Measurements from ENCODE around the gene MICOS13.
"Not testable (repeated sequence)": the region's sequence is repeated elsewhere in the genome, so short reads cannot be mapped to it uniquely, and the experiment has no call there.

Gene MICOS13

DNA sequence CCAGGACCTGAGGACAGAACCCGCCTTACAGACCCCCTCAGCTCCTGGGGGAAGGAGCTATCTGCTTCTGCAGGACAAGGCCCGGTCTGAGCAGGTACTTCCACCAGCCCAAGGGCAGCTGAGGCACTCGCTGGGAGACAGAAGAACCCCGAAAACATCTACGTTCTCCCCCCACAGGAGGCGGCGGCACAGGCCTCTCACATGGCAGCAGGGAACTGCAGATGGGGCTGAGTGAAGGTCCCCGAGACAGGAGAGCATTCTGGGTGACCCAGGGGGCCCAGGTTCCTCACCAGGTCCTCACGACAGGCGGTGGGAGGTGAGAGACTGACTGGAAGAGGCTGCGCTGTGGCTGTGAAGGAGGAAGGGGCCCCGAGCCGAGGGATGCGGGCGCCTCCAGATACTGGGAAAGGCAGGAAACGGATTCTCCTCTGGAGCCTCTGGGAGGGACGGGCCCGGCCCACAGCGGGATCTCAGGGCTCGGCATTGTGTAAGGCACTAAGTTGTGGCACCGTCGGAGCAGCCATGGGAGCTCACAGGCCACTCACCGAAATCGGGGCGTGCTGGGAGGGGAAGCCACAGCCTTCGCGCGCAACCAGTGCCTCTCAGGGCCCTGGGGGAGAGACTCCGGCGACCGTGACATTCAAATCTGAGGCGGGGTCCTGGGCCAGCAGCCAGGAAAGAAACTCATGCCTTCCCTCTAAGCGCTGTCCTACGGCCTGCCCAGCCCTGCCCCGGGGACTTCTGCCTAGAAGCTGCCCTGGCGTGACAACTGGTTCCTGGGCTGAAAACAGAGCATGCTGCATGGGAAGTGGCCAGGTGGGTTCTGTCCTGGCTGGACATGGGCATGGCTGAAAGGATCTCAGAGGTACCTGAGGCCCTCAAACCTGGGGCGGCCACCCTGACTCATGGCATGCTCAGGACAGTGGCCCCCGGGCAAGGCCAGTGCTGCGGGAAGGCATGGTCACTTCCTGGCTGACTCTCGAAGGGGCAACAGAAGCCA, 23.8 kb upstream of the MICOS13 start:
- Histone ChIP-seq H3K4me3 (ENCODE audit: low read length) (no peak overlapping the region), H3K9ac (ENCODE audit: low read length) (no peak overlapping the region), H3K4me1 (ENCODE audit: low read length) (no peaks in the 10 kb centered on the region), H3K27me3 (ENCODE audit: low read depth, low read length) (no peaks in the 10 kb centered on the region), H3K36me3 (replicated peaks; ENCODE audit: low read depth, low read length) (peaks cover 63% of the 10 kb centered on the region), H3K4me2 (ENCODE audit: low read length) (no peak overlapping the region), H3K27ac (ENCODE audit: low read length) (no peak overlapping the region), H2AFZ (ENCODE audit: low read depth, low read length) (no peak overlapping the region), H3K9me3 (ENCODE audit: insufficient read depth, low read length) (no peaks in the 10 kb centered on the region), H3K79me2 (ENCODE audit: low read length) (peaks cover 43% of the 10 kb centered on the region), H4K20me1 (ENCODE audit: insufficient read depth, low read length) (peaks cover 18% of the 10 kb centered on the region)
- TF ChIP-seq EZH2phosphoT487 (IDR thresholded peaks at IDR 0.05; ENCODE audit: low read depth): no peak
- TF ChIP-seq, protein P1, sequence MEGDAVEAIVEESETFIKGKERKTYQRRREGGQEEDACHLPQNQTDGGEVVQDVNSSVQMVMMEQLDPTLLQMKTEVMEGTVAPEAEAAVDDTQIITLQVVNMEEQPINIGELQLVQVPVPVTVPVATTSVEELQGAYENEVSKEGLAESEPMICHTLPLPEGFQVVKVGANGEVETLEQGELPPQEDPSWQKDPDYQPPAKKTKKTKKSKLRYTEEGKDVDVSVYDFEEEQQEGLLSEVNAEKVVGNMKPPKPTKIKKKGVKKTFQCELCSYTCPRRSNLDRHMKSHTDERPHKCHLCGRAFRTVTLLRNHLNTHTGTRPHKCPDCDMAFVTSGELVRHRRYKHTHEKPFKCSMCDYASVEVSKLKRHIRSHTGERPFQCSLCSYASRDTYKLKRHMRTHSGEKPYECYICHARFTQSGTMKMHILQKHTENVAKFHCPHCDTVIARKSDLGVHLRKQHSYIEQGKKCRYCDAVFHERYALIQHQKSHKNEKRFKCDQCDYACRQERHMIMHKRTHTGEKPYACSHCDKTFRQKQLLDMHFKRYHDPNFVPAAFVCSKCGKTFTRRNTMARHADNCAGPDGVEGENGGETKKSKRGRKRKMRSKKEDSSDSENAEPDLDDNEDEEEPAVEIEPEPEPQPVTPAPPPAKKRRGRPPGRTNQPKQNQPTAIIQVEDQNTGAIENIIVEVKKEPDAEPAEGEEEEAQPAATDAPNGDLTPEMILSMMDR (IDR thresholded peaks at IDR 0.05; ENCODE audit: low read depth, low read length): no peak

DNA sequence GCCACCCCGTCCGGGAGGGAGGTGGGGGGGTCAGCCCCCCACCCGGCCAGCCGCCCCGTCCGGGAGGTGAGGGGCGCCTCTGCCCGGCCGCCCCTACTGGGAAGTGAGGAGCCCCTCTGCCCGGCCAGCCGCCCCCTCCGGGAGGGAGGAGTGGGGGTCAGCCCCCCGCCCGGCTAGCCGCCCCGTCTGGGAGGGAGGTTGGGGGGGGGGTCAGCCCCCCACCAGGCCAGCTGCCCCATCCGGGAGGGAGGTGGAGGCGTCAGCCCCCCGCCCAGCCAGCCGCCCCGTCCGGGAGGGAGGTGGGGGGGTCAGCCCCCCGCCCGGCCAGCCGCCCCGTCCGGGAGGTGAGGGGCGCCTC, 21.7 kb upstream of the MICOS13 start:
- H4K20me1 ChIP-seq (ENCODE audit: insufficient read depth, low read length): peaks cover 22% of the 10 kb centered on the region
- not testable (repeated sequence) for H3K4me2 ChIP-seq (ENCODE audit: low read length); H2AFZ ChIP-seq (ENCODE audit: low read depth, low read length); H3K9ac ChIP-seq (ENCODE audit: low read length); H3K9me3 ChIP-seq (ENCODE audit: insufficient read depth, low read length); H3K27ac ChIP-seq (ENCODE audit: low read length); H3K27me3 ChIP-seq (ENCODE audit: low read depth, low read length); H3K4me3 ChIP-seq (ENCODE audit: low read length); H3K4me1 ChIP-seq (ENCODE audit: low read length)
- peaks cover 37% of the 10 kb centered on the region for H3K79me2 ChIP-seq (ENCODE audit: low read length)
- H3K36me3 ChIP-seq (replicated peaks; ENCODE audit: low read depth, low read length): peaks cover 63% of the 10 kb centered on the region

GRCh38 chr19:5700455-5701092, 20.3 kb upstream of the MICOS13 start:
- H3K4me1 ChIP-seq (ENCODE audit: low read length): no peaks in the 10 kb centered on the region

GRCh38 chr19:5698635-5699422, 18.5 kb upstream of the MICOS13 start:
- no peaks in the 10 kb centered on the region for H3K4me1 ChIP-seq (ENCODE audit: low read length)
- H3K27ac ChIP-seq (ENCODE audit: low read length): no peak overlapping the region
- peaks cover 45% of the 10 kb centered on the region for H4K20me1 ChIP-seq (ENCODE audit: insufficient read depth, low read length)
- no peak overlapping the region for H3K4me3 ChIP-seq (ENCODE audit: low read length)
- peaks cover 66% of the 10 kb centered on the region for H3K36me3 ChIP-seq (replicated peaks; ENCODE audit: low read depth, low read length)
- no peak overlapping the region for H2AFZ ChIP-seq (ENCODE audit: low read depth, low read length)
- TF ChIP-seq EZH2phosphoT487 (IDR thresholded peaks at IDR 0.05; ENCODE audit: low read depth): no peak
- TF ChIP-seq, protein P1 (IDR thresholded peaks at IDR 0.05; ENCODE audit: low read depth, low read length): no peak
- H3K9ac ChIP-seq (ENCODE audit: low read length): no peak overlapping the region
- H3K27me3 ChIP-seq (ENCODE audit: low read depth, low read length): no peaks in the 10 kb centered on the region
- no peaks in the 10 kb centered on the region for H3K9me3 ChIP-seq (ENCODE audit: insufficient read depth, low read length)
- peaks cover 49% of the 10 kb centered on the region for H3K79me2 ChIP-seq (ENCODE audit: low read length)
- no peak overlapping the region for H3K4me2 ChIP-seq (ENCODE audit: low read length)

More at GRCh38 chr19:5700455-5701092, 20.3 kb upstream of the MICOS13 start:
- H4K20me1 ChIP-seq (ENCODE audit: insufficient read depth, low read length): peaks cover 32% of the 10 kb centered on the region
- no peak overlapping the region for H3K27ac ChIP-seq (ENCODE audit: low read length)
- no peak overlapping the region for H3K4me2 ChIP-seq (ENCODE audit: low read length)
- no peaks in the 10 kb centered on the region for H3K27me3 ChIP-seq (ENCODE audit: low read depth, low read length)
- H3K36me3 ChIP-seq (replicated peaks; ENCODE audit: low read depth, low read length): peaks cover 65% of the 10 kb centered on the region
- H2AFZ ChIP-seq (ENCODE audit: low read depth, low read length): no peak overlapping the region
- no peaks in the 10 kb centered on the region for H3K9me3 ChIP-seq (ENCODE audit: insufficient read depth, low read length)
- H3K4me3 ChIP-seq (ENCODE audit: low read length): no peak overlapping the region
- H3K79me2 ChIP-seq (ENCODE audit: low read length): peaks cover 44% of the 10 kb centered on the region
- no peak for TF ChIP-seq EZH2phosphoT487 (IDR thresholded peaks at IDR 0.05; ENCODE audit: low read depth)
- TF ChIP-seq, protein P1 (IDR thresholded peaks at IDR 0.05; ENCODE audit: low read depth, low read length): no peak
- H3K9ac ChIP-seq (ENCODE audit: low read length): no peak overlapping the region
